Left colon (tissue), 2 donors: ENCODE measurements around the gene KLHL11. TPM values are rescaled to one million over a fixed set of nuclear protein-coding genes. Genes with fewer than 3 reads are reported as not detected.
"Not testable (repeated sequence)": the region's sequence is repeated elsewhere in the genome, so short reads cannot be mapped to it uniquely, and the experiment has no call there.

Experiments used
- ATAC-seq: fragments of 200-7000 bp; cut with Tn5 transposase; one replicate; pipeline ENCODE4 v1.9.1; 2020; ENCODE audit warnings: mild to moderate bottlenecking, moderate library complexity
- DNase-seq, 2 donors: peaks; one replicate each; pipeline ENCODE4 v3.0.0-alpha.2; 2020
- intact Hi-C, 2 donors: fragments of 100-400 bp; cut with DNase I in 1 of 2; cut with micrococcal nuclease in 1 of 2; formaldehyde crosslinking; loops; one replicate each; pipeline versions ENCODE4 v1.11.2 to v1.14.0; 2022; cut with DNase I, micrococcal nuclease
- total RNA-seq, 2 donors: library from RNA; stranded (reverse); fragmentation: NEBNext Ultra II Directional; extraction: Animal tissue kit (Norgen Biotek cat#: 25700); gene quantifications; one replicate each; pipeline ENCODE4 v1.2.1, GENCODE V29; 2021
- donor health status: DM: no; HTN: no; CAD: no.
- donor health status: DM: yes; HTN: yes; CAD: no.

The KLHL11 gene
- total RNA-seq, 2 donors from 2014 or later: 6.5 to 8.9 TPM

DNA sequence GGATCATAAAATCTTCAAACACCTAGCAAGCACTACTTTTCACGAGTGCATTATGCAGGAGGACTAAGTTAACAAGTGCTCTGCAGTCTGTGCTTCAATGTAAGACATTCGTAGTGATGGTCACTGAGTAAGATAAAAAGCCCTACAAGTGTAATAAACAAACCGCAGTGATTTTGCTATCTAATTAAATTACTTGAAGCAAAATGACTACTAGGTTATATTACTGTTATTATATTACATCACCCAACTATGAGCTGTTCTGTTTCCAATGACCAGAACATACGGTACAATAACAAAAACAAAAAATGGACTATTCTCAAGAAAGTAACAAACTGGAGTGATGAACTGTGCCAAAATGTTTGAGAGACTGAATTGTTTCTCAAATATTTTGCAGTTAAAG lies 16.4 kb downstream of the KLHL11 start:
- DNase-seq (no peak), ATAC-seq (no peak)
- intact Hi-C loops: no loop called here

DNA sequence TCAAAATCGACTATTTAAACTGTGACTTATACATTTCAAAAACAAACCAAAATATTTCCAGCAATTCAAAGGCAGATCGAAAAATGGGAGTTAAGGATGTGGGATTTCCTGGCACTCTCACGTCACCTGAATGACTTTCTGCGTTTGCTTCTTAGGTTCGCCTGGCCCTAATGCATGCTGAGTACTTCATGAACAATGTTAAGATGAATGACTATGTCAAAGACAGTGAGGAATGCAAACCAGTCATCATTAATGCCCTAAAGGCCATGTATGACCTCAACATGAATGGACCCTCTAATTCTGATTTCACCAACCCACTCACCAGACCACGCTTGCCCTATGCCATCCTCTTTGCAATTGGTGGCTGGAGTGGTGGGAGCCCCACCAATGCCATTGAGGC lies 20.3 kb downstream of the KLHL11 start:
- intact Hi-C loops: no loop called here
- ATAC-seq (no peak), DNase-seq (no peak)

DNA sequence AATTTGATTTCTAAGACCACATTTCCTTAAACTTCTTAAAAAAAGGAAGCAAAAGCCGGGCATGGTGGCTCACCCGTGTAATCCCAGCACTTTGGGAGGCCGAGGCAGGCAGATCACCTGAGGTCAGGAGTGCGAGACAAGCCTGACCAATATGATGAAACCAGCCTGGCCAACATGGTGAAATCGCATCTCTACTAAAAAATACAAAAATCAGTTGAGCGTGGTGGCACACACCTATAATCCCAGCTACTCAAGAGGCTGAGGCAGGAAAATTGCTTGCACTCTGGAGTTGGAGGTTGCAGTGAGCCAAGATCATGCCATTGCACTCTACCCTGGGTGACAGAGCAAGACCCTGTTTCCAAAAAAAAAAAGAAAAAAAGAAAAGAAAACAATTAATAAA lies 24.4 kb downstream of the KLHL11 start:
- intact Hi-C loops, ATAC-seq, DNase-seq: not testable (repeated sequence)

DNA sequence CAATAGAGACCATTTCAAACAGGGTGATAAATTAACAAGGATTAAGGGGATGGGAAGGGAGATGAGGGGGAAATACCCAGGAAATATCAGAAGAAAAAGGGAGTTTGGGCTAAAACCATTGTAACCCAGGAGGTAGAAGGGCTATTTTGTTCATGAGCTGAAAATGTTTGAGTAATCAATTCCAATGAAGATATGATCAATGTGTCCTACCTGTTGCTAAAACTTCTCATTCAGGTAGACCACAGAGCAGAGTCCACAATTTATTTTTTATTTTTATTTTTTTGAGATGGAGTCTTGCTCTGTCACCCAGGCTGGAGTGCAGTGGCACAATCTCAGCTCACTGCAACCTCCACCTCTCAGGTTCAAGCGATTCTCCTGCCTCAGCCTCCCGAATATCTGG lies 25.8 kb downstream of the KLHL11 start:
- intact Hi-C loops: not testable (repeated sequence)

DNA sequence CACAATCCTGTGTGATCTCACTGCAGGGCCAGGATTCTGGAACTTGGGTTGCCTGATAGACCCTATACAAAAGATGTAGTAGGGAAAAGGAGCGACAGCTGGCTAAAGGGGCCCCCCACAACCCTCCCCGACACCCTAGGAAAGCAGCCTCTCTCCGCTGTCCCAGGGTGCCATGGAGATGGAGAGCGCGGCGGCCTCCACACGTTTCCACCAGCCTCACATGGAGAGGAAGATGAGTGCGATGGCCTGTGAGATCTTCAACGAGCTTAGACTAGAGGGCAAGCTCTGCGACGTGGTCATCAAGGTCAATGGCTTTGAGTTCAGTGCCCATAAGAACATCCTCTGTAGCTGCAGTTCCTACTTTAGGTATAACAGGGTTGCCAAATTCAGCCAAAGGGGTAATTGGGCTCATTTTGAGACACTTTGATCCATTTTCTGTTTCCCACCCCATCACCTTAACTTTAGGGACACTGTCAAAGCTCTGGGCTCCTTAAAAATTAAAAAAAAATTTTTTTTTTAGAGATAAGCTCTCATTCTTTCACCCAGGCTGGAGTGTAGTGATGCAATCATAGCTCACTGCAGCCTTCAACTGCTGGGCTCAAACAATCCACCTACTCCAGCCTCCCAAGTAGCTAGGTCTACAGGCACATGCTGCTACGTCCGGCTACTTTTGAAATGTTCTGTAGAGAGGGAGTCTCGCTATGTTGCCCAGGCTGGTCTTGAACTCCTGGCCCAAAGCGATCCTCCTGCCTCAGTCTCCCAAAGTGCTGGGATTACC lies 27.3 kb downstream of the KLHL11 start, which contains the start of gene KLHL10:
Gene KLHL10 (plus strand): TSS at position 65 of the 778 bp plus-strand sequence. CDS start 108 bp downstream, at position 173.
- ATAC-seq (no peak), DNase-seq (no peak)
- intact Hi-C loops: no loop called here

More for the DNA sequence above, 25.8 kb downstream of the KLHL11 start:
- DNase-seq, ATAC-seq: not testable (repeated sequence)

DNA sequence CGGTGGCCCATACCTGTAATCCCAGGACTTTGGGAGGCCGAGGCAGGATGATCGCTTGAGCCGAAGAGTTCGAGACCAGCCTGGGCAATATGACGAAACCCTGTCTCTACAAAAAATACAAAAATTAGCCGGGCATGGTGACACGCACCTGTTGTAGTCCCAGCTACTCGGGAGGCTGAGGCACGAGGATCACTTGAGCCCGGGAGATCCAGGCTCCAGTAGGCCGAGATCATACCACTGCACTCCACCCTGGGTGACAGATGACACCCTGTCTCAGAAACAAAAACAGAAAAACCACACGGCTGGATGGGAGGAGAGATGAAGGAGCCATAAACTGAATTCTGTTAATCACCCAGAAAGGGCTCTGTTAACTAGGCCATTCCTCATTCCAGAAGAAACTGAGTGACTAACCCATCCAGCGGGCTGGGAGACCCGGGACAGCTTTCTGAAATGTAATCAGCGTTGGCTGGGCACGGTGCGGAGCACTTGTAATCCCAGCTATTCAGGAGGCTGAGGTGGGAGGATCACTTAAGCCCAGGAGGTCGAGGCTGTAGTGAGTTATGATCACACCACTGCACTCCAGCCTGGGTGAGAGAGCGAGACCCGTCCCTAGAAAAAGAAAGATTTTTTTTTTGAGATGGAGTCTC lies 28.6 kb downstream of the KLHL11 start:
- peak; percentile 10 for ATAC-seq

DNA sequence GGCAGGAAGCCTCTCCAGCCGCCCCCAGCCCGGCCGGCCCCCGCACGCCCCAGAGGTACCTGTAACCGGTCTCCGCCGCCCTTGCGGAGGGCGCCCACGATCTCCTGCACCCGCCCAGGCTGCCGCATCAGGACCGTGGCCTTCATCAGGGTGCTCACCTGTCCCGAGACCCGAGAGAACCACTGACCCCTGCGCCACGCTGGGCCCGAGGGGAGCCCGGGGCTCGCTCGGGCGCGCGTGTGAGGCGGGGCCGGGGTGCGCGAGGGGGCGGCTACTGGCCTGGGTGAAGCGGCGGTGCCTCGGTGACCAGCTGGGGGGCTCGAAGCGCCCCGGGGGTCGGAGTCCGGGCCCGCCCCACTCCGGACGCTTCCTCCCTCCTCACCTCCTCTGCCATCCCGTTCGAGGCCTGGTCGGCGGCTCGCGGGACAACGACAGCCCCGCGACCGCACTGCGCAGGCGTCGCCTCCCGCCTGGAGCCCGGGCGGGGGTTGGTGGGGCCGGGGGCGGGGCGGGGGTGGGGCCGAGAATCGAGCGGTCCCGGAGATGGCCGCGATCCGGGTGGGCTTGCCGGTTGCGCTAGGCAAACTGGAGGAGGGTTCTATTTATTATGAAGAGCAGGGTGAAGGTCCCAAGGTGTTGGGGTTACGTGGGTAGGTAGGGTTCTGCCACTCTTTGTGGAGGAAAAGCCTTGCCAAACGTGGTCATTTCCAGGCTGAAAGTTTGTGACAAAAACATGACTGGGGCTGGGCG lies 29.2 kb downstream of the KLHL11 start, which contains the start of gene NT5C3B:
Gene NT5C3B (minus strand): TSS at position 433 of the 750 bp plus-strand sequence. CDS start 39 bp downstream, at position 394.
- peak; percentile 35 to 59 for DNase-seq
- peak; percentile 95 for ATAC-seq
- intact Hi-C loops: no loop called here

More for the DNA sequence above, 28.6 kb downstream of the KLHL11 start:
- intact Hi-C loops: no loop called here
- no peak for DNase-seq

DNA sequence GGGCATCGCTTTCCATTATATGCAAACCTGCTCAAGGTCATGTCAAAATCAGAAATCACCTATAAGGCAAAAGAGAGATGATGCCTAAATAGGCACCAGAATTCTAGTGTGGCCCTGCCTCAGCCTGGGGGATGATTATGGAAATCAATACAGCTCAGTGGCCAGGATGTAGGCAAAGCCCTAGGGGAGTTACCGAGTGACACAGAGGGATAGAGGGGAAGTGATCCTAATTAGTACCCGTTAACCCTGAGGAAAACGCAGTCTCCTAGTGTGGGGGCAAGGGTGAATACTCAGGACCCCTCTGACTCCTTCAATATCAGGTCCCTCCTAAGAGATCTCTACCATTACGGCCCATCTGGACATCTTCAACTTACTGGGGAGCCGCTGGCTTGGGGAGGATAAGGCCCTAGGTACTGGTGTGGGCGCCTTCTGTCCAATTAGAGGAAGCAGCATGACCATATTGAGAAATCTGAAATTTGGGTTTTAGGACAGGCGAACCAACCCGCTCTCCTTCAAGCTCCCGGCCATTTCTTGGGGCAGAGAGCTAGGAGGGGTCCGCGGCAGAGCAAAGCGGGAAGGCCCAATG lies 29.9 kb downstream of the KLHL11 start:
- DNase-seq (no peak), ATAC-seq (peak; percentile 33)
- intact Hi-C loops: no loop called here

DNA sequence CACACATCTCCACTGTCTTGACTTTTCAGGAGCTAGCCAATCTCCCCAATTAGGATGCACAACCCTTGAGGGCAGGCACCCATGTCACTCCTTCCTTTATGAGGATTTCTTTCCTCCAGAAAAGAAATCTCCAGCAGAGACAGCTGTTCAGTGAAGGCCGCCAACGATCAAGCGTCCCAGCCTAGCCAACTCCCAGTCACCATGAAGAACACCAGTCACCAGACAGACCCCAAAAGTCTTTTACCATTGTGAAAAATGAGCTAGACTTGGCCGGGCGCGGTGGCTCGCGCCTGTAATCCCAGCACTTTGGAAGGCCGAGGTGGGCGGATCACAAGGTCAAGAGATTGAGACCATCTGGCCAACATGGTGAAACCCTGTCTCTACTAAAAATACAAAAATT lies 35.3 kb downstream of the KLHL11 start:
- DNase-seq, ATAC-seq: not testable (repeated sequence)

DNA sequence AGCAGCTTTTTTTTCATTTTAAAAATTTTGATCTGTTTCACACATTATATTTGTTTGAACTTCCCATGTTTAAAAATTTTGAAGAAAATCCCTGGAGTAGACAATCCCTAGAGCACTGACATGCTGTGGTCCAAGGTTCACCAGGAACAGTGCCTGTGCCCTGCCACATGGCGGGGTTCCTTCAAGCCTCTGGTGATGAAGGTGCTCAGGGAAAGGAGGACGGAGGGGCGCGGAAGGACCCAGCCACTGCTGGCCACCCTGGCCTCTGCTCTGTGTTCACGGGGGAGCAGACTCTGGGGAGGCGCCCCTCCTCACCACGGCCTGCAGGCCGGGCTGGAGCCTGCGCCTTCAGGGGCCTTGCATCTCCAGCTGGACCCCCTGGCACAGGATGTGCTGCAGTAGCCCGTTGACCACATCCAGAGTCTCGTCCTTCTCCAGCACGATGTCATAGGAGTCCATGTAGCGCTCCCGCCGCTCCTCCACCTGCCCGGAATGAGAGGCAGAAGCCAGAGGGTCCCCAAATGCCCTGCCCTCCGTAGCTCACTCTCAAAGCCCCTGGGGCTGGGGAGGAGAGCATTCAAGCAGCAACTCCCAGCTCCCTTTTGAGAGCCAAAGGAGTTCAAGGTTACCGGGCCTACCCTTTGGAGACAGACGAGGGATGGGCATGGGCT lies 39.9 kb downstream of the KLHL11 start:
- ATAC-seq: no peak
- no peak for DNase-seq
- intact Hi-C loops: no loop called here

More for the DNA sequence above, 35.3 kb downstream of the KLHL11 start:
- intact Hi-C loops: not testable (repeated sequence)

DNA sequence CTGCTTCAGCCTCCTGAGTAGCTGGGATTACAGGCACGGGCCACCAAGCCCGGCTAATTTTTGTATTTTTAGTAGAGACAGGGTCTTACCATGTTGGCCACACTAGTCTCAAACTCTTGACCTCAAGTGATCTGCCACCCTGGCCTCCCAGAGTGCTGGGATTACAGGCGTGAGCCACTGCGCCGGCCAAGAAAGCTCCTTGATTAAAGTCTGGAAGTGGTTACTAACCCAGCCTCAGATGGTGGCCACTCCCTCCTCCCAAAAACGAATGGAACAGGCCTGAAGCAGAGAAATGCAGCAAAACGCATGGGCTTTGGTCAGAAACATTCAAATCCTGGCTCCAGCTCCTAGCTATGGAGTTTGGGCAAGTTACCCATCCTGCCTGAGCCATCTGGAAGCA lies 41.1 kb downstream of the KLHL11 start:
- ATAC-seq (no peak), DNase-seq (no peak)
- intact Hi-C loops: no loop called here

DNA sequence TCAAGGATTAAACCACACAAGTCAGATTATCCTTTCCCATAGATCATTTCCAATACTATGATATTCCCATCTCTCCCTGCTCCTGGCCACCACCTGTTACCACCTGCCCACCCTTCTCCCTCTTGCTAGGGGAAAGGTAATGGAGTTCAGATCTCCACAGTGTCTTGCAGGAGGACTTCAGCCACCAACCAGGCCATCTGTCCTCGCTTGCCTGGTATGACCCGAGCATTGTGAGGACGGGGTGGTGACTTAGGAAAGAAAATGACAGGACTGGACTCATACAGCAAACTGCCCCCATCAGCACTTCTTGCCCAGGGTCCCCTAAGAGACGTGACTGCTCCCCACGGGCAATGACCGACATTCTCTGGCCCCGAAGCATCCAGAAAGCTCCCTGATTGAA lies 41.6 kb downstream of the KLHL11 start:
- DNase-seq (no peak), ATAC-seq (no peak)
- intact Hi-C loops: no loop called here

DNA sequence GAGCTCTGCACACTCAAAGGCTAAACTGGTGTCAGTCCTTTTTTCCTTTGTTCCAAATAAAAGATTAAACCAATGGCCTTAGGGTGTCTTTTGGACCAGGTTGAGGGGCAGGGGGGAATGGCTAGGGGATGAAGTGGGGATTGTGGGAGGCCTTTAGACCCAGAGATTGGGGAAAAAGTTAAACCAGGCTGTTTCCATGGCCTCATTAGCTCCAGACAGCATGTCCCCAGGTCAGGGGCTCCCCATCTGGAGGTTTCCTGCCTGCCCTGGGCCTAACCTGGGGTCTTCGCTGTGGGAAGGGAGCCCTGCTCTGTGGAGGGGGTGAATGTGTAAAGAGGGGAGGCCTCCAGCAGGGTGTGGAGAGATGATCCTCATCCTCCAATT lies 42.1 kb downstream of the KLHL11 start:
- intact Hi-C loops: no loop called here
- no peak for ATAC-seq
- no peak for DNase-seq

DNA sequence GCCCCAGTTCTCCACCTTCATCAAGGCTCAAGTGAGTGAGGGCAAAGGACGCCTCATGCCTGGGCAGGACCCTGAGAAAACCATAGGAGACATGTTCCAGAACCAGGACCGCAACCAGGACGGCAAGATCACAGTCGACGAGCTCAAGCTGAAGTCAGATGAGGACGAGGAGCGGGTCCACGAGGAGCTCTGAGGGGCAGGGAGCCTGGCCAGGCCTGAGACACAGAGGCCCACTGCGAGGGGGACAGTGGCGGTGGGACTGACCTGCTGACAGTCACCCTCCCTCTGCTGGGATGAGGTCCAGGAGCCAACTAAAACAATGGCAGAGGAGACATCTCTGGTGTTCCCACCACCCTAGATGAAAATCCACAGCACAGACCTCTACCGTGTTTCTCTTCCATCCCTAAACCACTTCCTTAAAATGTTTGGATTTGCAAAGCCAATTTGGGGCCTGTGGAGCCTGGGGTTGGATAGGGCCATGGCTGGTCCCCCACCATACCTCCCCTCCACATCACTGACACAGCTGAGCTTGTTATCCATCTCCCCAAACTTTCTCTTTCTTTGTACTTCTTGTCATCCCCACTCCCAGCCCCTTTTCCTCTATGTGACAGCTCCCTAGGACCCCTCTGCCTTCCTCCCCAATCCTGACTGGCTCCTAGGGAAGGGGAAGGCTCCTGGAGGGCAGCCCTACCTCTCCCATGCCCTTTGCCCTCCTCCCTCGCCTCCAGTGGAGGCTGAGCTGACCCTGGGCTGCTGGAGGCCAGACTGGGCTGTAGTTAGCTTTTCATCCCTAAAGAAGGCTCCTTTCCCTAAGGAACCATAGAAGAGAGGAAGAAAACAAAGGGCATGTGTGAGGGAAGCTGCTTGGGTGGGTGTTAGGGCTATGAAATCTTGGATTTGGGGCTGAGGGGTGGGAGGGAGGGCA lies 42.7 kb downstream of the KLHL11 start:
- DNase-seq (no peak), ATAC-seq (no peak)
- intact Hi-C loops: no loop called here

DNA sequence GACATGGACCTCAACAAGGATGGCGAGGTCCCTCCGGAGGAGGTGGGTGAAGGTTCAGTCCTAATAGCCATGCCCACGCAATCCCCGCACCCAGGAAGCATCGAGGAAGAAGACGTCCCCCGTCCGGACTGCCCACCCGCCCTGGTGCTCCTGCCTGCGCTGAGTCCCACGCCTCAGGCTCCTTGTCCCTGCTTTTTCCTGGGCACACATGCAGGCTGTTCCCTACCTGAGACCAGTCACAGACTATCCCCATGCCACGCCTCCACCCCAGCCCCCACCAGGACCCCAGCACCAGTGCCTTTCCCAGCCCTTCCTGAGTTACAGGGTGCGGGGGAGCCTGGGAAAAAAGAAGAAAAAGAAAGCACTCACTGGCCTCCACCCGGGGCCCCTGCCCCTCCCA lies 43.4 kb downstream of the KLHL11 start:
- intact Hi-C loops: no loop called here
- ATAC-seq: no peak

DNA sequence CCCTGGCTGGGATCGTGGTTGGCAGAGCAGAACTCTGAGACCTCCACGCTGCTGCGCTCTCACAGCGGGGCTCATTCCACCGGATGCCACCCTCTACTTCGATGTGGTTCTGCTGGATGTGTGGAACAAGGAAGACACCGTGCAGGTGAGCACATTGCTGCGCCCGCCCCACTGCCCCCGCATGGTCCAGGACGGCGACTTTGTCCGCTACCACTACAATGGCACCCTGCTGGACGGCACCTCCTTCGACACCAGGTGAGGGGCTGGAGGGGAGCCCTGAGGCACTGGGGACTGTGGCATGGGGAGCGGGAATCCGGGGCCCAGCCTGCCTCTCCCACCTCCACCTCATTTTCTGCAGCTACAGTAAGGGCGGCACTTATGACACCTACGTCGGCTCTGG lies 47.2 kb downstream of the KLHL11 start:
- ATAC-seq: no peak
- intact Hi-C loops: no loop called here
- no peak for DNase-seq

More for the DNA sequence above, 43.4 kb downstream of the KLHL11 start:
- DNase-seq: no peak

DNA sequence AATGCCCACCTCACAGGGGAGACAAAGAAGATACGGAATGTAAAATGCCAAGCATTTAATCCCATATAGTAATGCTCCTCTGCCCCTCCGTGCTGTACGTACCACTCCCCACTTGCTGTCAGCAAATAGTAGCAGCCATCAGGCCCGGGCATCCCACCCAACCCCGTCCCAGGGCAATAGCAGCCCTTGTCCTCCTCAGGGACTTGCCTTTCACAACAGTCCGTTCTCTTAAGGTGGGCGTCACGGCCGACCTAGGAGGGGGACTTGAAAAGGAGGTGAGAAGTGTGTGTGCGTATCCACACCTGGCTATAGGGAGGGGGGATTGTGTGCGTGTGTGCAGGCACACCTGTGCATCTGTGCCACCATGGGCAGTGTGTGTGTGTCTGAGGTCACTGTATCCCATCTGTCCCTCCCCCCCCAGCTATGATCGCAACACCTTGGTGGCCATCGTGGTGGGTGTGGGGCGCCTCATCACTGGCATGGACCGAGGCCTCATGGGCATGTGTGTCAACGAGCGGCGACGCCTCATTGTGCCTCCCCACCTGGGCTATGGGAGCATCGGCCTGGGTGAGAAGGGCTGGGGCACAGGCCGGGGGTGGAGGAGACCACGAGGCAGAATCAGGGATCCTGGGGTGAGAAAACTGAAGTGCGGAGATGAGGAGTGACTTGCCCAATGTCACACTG lies 48.4 kb downstream of the KLHL11 start:
- ATAC-seq (no peak), DNase-seq (no peak)
- intact Hi-C loops: no loop called here
